Measurements from ENCODE around the gene UBA5. TPM values are rescaled to one million over a fixed set of nuclear protein-coding genes. Genes with fewer than 3 reads are reported as not detected.

UBA5 gene
- total and polyA plus RNA-seq, 8 donors: 32.2 to 49.0 (median 37.7) TPM

Other genes with a start within 250 kb of the UBA5 start
- gene DNAJC13, start 242.8 kb upstream of the UBA5 start, total RNA-seq: 10 to 100 TPM in 5 of 6 donors, 1 to 10 TPM in 1; 8.2 to 23.2 (median 13.7) TPM
- gene DNAJC13, start 242.8 kb upstream of the UBA5 start, polyA plus RNA-seq: 1 to 10 TPM; 3.8 to 5.7 TPM
- gene ACKR4, start 63.1 kb upstream of the UBA5 start, total RNA-seq: 1 to 10 TPM in 3 of 6 donors, under 1 TPM in 3; 0.74 to 2.1 (median 1.1) TPM
- 1 to 10 TPM in 1 of 2 donors, under 1 TPM in 1; 0.70 to 1.2 TPM for gene ACKR4, start 63.1 kb upstream of the UBA5 start, polyA plus RNA-seq
- 10 to 100 TPM in 4 of 6 donors, 1 to 10 TPM in 2; 6.6 to 16.5 (median 11.0) TPM for gene ACAD11, start 520 bp upstream of the UBA5 start, total RNA-seq
- 10 to 100 TPM; 12.9 to 31.7 TPM for gene ACAD11, start 520 bp upstream of the UBA5 start, polyA plus RNA-seq
- 10 to 100 TPM in 4 of 6 donors, 1 to 10 TPM in 2; 6.1 to 12.5 (median 10.3) TPM for gene NPHP3, start 62.1 kb downstream of the UBA5 start, total RNA-seq
- gene NPHP3, start 62.1 kb downstream of the UBA5 start, polyA plus RNA-seq: 10 to 100 TPM; 13.8 to 23.0 TPM

Data from pancreas (tissue), 8 donors.